ENCODE data around the gene HDAC4. TPM values are rescaled to one million over a fixed set of nuclear protein-coding genes. Genes with fewer than 3 reads are reported as not detected.

HDAC4 gene
- total RNA-seq, 4 donors from 2014 or later, result 24.8 to 82.9 (median 41.3) TPM

- TF ChIP-seq, protein P1, sequence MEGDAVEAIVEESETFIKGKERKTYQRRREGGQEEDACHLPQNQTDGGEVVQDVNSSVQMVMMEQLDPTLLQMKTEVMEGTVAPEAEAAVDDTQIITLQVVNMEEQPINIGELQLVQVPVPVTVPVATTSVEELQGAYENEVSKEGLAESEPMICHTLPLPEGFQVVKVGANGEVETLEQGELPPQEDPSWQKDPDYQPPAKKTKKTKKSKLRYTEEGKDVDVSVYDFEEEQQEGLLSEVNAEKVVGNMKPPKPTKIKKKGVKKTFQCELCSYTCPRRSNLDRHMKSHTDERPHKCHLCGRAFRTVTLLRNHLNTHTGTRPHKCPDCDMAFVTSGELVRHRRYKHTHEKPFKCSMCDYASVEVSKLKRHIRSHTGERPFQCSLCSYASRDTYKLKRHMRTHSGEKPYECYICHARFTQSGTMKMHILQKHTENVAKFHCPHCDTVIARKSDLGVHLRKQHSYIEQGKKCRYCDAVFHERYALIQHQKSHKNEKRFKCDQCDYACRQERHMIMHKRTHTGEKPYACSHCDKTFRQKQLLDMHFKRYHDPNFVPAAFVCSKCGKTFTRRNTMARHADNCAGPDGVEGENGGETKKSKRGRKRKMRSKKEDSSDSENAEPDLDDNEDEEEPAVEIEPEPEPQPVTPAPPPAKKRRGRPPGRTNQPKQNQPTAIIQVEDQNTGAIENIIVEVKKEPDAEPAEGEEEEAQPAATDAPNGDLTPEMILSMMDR (IDR thresholded peaks at IDR 0.05; ENCODE audit: low read depth), result no peak
Measured at GRCh38 chr2:239343460-239343859, 57.4 kb downstream of the HDAC4 start.

DNA sequence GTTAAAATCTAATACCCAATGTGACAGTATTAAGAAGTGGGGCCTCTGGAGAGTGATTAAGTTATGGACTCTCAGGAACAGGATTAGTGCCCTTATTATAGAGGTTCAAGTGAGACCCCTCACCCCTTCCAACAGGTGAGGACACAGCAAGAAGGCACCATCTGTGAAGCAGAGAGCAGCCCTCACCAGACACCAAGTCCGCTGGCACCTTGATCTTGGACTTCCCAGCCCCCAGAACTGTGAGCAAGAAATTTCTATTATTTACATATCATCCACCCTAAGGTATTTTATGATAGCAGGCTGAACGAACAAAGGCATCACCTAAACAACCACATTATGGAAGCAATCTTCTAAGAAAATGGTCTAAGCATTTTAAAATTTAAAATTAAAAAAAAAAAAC, 59.0 kb downstream of the HDAC4 start:
- TF ChIP-seq, protein P1 (IDR thresholded peaks at IDR 0.05; ENCODE audit: low read depth), result no peak

GRCh38 chr2:239341146-239341732, 59.6 kb downstream of the HDAC4 start:
- TF ChIP-seq, protein P1 (IDR thresholded peaks at IDR 0.05; ENCODE audit: low read depth), result no peak

- TF ChIP-seq, protein P1 (IDR thresholded peaks at IDR 0.05; ENCODE audit: low read depth), result no peak
Measured at GRCh38 chr2:239339726-239340601, 60.9 kb downstream of the HDAC4 start.

DNA sequence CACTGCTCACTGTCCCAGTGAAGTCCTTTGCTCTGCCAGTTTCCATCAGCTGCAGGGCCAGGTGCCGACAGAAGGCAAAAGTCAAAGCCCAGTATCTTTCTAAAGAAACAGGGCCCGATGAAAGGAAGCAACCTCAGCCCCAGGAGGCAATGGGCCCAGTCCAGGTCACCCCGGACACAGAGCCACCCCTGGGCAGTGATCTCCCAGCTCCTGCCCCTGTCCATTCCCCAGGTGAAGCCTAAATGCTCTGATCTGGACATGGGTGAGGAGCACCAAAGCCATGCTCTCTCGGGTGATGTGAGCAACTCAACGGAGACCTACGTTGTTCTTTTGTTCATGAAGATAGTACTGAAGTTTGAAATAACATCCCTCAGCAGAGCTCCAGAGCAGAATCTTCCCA, 61.6 kb downstream of the HDAC4 start:
- TF ChIP-seq, protein P1 (IDR thresholded peaks at IDR 0.05; ENCODE audit: low read depth), result no peak

DNA sequence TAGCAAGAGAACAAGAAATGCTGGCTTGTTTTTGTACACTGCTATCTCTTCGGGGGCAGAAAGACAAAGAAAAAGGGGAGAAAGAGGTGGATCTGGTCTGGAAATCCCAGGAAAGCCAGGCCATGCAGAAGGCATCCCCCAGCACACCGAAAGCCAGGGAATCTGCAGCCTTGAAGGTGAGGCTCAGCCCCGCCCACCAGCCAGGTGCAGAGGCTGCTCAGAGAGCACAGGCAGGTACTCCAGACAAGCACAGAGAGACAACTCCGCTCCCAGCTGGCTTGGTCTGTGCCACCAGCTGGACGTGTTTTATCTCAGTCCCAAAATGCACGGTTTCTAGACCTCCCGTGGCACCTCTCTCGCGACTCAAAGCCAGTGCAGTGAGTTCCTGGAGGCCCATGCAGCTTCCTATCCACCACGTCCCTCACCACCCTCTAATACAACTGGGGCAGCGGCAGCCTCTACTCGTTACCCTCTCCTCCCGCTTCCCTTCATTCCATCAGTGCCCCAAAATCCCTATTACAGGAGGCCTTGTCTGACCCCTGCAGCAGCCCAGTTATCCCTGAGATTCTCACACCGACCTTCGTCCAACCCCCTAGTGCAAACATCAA, 62.8 kb downstream of the HDAC4 start:
- TF ChIP-seq, protein P1 (IDR thresholded peaks at IDR 0.05; ENCODE audit: low read depth), result no peak

All from subcutaneous adipose tissue (tissue), 4 donors.